HUES64 (cell line): Measurements from ENCODE around the gene UBE4B.
"Not testable (repeated sequence)": the region's sequence is repeated elsewhere in the genome, so short reads cannot be mapped to it uniquely, and the experiment has no call there.

Source experiments
- H3K27ac ChIP-seq: 2 replicates; pipeline ENCODE4 v1.7.0; 2013; ENCODE audit warnings: low read depth, low read length, inconsistent platforms
- H3K27me3 ChIP-seq: 2 replicates; pipeline ENCODE4 v1.6.1; 2013; ENCODE audit warnings: mild to moderate bottlenecking, low read length; ENCODE audit not compliant: insufficient read depth
- H3K36me3 ChIP-seq: 2 replicates; pipeline ENCODE4 v1.6.1; 2013; ENCODE audit warnings: mild to moderate bottlenecking, low read length; ENCODE audit not compliant: insufficient read depth
- H3K4me1 ChIP-seq: 2 replicates; pipeline ENCODE4 v1.6.1; 2013; ENCODE audit warnings: mild to moderate bottlenecking, low read length, moderate library complexity; ENCODE audit not compliant: insufficient read depth
- H3K4me3 ChIP-seq: 2 replicates; pipeline ENCODE4 v1.5.1; 2013; ENCODE audit warnings: mild to moderate bottlenecking, low read length, moderate library complexity
- H3K9ac ChIP-seq: 2 replicates; pipeline ENCODE4 v1.6.1; 2013; ENCODE audit warnings: mild to moderate bottlenecking, low read depth, low read length
- H3K9me3 ChIP-seq: 2 replicates; pipeline ENCODE4 v1.6.1; 2013; ENCODE audit warnings: low read depth, low read length; ENCODE audit not compliant: insufficient read depth
- WGBS: fragments of 150-250, 120-280 bp; methylation state at CpG from one replicate; pipeline ENCODE4 v1.1.7; 2013; ENCODE audit warnings: missing lambda C conversion rate; 5-methylcytosine and 5-hydroxymethylcytosine counted together

UBE4B gene

GRCh38 chr1:10007169-10007568, 25.6 kb upstream of the UBE4B start:
- Histone ChIP-seq H3K9me3 (no peaks in the 10 kb centered on the region), H3K9ac (no peak overlapping the region), H3K27me3 (no peaks in the 10 kb centered on the region), H3K36me3 (no peaks in the 10 kb centered on the region), H3K27ac (no peak overlapping the region), H3K4me1 (no peaks in the 10 kb centered on the region), H3K4me3 (no peak overlapping the region)
- WGBS: 91% methylated on average over 3 of the region's 4 CpGs

- Histone ChIP-seq H3K36me3 (no peaks in the 10 kb centered on the region), H3K4me3 (no peak overlapping the region), H3K4me1 (no peaks in the 10 kb centered on the region), H3K27ac (no peak overlapping the region), H3K27me3 (no peaks in the 10 kb centered on the region), H3K9ac (no peak overlapping the region), H3K9me3 (no peaks in the 10 kb centered on the region)
- 90% methylated on average over 4 of the region's 5 CpGs for WGBS
These were observed 18.7 kb upstream of the UBE4B start for GRCh38 chr1:10014016-10014415.

- no peak overlapping the region for H3K4me3 ChIP-seq
- no peak overlapping the region for H3K9ac ChIP-seq
- H3K9me3 ChIP-seq: no peaks in the 10 kb centered on the region
- H3K36me3 ChIP-seq: no peaks in the 10 kb centered on the region
- no peak overlapping the region for H3K27ac ChIP-seq
- no peaks in the 10 kb centered on the region for H3K27me3 ChIP-seq
- H3K4me1 ChIP-seq: no peaks in the 10 kb centered on the region
These were observed 13.2 kb upstream of the UBE4B start for GRCh38 chr1:10019561-10019960.

- Histone ChIP-seq H3K27me3 (no peaks in the 10 kb centered on the region), H3K4me3 (no peak overlapping the region), H3K4me1 (no peaks in the 10 kb centered on the region), H3K9me3 (no peaks in the 10 kb centered on the region), H3K9ac (no peak overlapping the region), H3K36me3 (no peaks in the 10 kb centered on the region), H3K27ac (no peak overlapping the region)
- WGBS: 89% methylated on average over 3 of the region's 3 CpGs
These were observed 12.7 kb upstream of the UBE4B start for GRCh38 chr1:10020086-10020485.

- H3K27me3 ChIP-seq, H3K36me3 ChIP-seq, H3K9me3 ChIP-seq, H3K4me3 ChIP-seq, H3K27ac ChIP-seq, H3K9ac ChIP-seq, H3K4me1 ChIP-seq: not testable (repeated sequence)
- WGBS: 95% methylated on average over 2 of the region's 2 CpGs
These were observed 12.1 kb upstream of the UBE4B start for GRCh38 chr1:10020678-10021077.

GRCh38 chr1:10021992-10022391, 10.8 kb upstream of the UBE4B start:
- H3K9ac ChIP-seq, H3K4me3 ChIP-seq, H3K36me3 ChIP-seq, H3K27me3 ChIP-seq, H3K27ac ChIP-seq, H3K9me3 ChIP-seq, H3K4me1 ChIP-seq: not testable (repeated sequence)
- WGBS: 92% methylated on average over 4 of the region's 4 CpGs

GRCh38 chr1:10022656-10023055, 10.1 kb upstream of the UBE4B start:
- no peaks in the 10 kb centered on the region for H3K27me3 ChIP-seq
- H3K27ac ChIP-seq: no peak overlapping the region
- no peak overlapping the region for H3K4me3 ChIP-seq
- 92% methylated on average over 7 of the region's 7 CpGs for WGBS
- no peaks in the 10 kb centered on the region for H3K36me3 ChIP-seq
- no peaks in the 10 kb centered on the region for H3K9me3 ChIP-seq
- no peak overlapping the region for H3K9ac ChIP-seq
- H3K4me1 ChIP-seq: no peaks in the 10 kb centered on the region

- H3K9me3 ChIP-seq: no peaks in the 10 kb centered on the region
- H3K27ac ChIP-seq: no peak overlapping the region
- H3K36me3 ChIP-seq: no peaks in the 10 kb centered on the region
- H3K9ac ChIP-seq: no peak overlapping the region
- WGBS: 89% methylated on average over 1 of the region's 2 CpGs
- no peaks in the 10 kb centered on the region for H3K4me1 ChIP-seq
- H3K4me3 ChIP-seq: no peak overlapping the region
- H3K27me3 ChIP-seq: no peaks in the 10 kb centered on the region
These were observed 7.4 kb upstream of the UBE4B start for GRCh38 chr1:10025354-10025753.

GRCh38 chr1:10027027-10027426, 5.7 kb upstream of the UBE4B start:
- no peaks in the 10 kb centered on the region; the same call in 1 of the 2 replicates for H3K4me1 ChIP-seq

GRCh38 chr1:10028956-10029500, 3.7 kb upstream of the UBE4B start:
- H3K36me3 ChIP-seq, H3K9me3 ChIP-seq, H3K4me1 ChIP-seq, H3K9ac ChIP-seq, H3K27me3 ChIP-seq, H3K27ac ChIP-seq, H3K4me3 ChIP-seq: not testable (repeated sequence)
- WGBS: 96% methylated on average over 24 of the region's 24 CpGs

More at GRCh38 chr1:10027027-10027426, 5.7 kb upstream of the UBE4B start:
- Histone ChIP-seq H3K27ac (no peak overlapping the region), H3K4me3 (no peak overlapping the region), H3K36me3 (no peaks in the 10 kb centered on the region), H3K27me3 (no peaks in the 10 kb centered on the region), H3K9me3 (no peaks in the 10 kb centered on the region), H3K9ac (no peak overlapping the region)

- Histone ChIP-seq H3K36me3 (peaks cover 2% of the 10 kb centered on the region; the same call in 1 of the 2 replicates), H3K27ac (no peak overlapping the region), H3K4me1 (peaks cover 3% of the 10 kb centered on the region), H3K27me3 (no peaks in the 10 kb centered on the region), H3K9me3 (no peaks in the 10 kb centered on the region), H3K4me3 (no peak overlapping the region), H3K9ac (no peak overlapping the region)
- WGBS: no CpG with 5 or more reads among the region's 3 CpGs
These were observed 1.3 kb upstream of the UBE4B start for GRCh38 chr1:10031461-10031860.

- Histone ChIP-seq H3K36me3 (peaks cover 15% of the 10 kb centered on the region), H3K4me3 (peak overlapping the region; percentile 95), H3K27me3 (no peaks in the 10 kb centered on the region), H3K9me3 (no peaks in the 10 kb centered on the region), H3K27ac (peak overlapping the region; percentile 94), H3K9ac (peak overlapping the region; percentile 92), H3K4me1 (peaks cover 3% of the 10 kb centered on the region)
- WGBS: 1% methylated on average over 17 of the region's 19 CpGs
These were observed 644 bp downstream of the UBE4B start for GRCh38 chr1:10033359-10033845.
